HG03175 (cell line): ENCODE results near the gene ST3GAL6.

Experiments
- ATAC-seq: cut with Tn5 transposase; IDR thresholded peaks from one replicate; pipeline ENCODE4 v1.9.1; 2021; ENCODE audit warnings: mild to moderate bottlenecking, moderate library complexity; ENCODE audit not compliant: unreplicated experiment

ST3GAL6 gene

GRCh38 chr3:98772022-98772421 is 8.9 kb downstream of the ST3GAL6 start:
- no peak for ATAC-seq

DNA sequence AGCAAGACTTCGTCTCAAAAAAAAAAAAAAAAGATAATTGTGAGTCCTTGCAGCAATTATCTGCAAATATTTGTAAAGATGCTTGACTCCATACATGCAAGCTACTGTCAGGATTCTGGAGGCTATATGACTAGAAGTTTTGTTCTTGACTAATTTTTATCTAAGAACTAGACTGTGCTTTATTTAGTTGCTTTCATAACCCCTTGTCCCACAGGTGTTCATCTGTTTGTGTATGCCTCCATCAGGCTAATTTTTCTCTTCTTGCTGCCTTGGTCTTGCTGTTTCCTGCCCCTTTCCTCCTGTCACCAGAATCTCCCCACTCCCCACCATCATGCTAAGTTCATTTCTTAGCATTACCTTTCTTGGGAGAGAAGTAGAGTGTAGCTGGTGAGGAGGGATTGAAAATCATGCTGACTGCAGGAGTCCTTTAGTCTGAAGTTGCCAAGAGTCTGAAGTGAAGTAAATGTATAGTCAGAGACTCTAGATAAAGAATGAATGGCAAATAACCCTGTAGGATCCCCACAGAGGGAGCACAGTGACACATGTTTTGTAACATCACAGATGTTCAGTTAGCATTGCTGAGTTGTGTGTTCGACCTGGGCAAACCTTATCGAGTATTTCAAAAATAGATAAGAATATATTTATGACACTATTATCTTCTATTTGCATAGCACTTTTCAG is 12.5 kb downstream of the ST3GAL6 start:
- no peak for ATAC-seq

- no peak for ATAC-seq
Observed at GRCh38 chr3:98776140-98776493, 13.0 kb downstream of the ST3GAL6 start.

- ATAC-seq: no peak
Observed at GRCh38 chr3:98777286-98777685, 14.1 kb downstream of the ST3GAL6 start.

DNA sequence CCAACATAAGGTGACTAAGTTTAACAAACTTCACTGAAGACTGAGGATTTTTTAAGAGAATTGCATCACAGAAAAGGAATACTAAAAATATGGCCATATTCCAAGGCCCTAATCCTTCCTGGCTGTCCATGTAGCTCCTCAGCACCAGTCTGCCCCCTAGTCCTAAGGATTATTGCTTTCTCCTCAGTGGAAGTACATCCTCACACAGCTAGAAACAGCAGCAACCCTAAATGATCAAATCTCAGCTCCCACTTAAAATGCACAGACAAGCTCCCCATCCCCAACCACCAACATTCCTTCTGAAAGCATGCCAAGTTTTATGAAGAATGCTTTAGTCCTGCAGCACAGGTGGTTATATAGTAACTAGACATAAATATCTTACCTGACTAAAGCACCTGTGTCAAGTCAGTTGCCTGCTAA is 14.7 kb downstream of the ST3GAL6 start:
- ATAC-seq: no peak

- ATAC-seq: no peak
Observed at GRCh38 chr3:98778383-98778782, 15.2 kb downstream of the ST3GAL6 start.

GRCh38 chr3:98778852-98779413 is 15.8 kb downstream of the ST3GAL6 start:
- no peak for ATAC-seq

DNA sequence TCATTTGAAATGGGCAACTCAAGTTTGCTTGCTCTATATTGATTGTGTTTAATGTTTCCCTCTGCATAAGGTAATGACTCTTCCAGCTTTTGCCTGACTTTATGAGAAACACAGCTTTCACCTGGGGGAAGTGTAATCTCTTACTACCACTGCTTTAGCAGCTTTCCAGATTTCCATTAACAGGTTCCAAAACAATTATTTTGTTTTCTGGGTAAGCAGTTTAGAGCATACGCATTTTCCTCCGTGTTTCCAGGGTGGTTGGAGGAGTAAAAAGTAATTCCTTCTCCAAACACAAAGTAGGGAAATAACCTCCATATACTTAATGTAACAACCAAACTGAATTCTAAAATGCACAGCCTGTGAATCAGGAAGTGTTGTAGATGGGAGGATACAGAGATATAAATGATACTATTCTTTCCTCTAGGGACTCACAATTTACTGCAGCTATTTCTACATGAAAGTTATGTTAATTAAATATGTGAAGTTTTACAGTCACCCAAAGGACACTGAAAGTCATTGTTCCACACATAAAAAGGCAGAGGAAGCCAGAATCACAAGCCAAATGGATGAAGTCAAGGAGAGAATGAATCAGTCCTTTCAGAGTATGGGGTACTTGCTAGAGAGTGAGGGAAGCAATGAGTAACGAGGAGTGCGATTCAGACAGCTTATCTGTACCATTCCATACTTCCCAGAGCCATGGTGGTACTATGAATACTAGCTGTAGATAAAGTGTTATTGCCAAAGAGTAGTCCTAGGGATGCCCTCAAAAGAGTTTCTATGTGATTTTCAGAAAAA is 16.6 kb downstream of the ST3GAL6 start:
- no peak for ATAC-seq

GRCh38 chr3:98780343-98780742 is 17.2 kb downstream of the ST3GAL6 start:
- ATAC-seq: no peak

DNA sequence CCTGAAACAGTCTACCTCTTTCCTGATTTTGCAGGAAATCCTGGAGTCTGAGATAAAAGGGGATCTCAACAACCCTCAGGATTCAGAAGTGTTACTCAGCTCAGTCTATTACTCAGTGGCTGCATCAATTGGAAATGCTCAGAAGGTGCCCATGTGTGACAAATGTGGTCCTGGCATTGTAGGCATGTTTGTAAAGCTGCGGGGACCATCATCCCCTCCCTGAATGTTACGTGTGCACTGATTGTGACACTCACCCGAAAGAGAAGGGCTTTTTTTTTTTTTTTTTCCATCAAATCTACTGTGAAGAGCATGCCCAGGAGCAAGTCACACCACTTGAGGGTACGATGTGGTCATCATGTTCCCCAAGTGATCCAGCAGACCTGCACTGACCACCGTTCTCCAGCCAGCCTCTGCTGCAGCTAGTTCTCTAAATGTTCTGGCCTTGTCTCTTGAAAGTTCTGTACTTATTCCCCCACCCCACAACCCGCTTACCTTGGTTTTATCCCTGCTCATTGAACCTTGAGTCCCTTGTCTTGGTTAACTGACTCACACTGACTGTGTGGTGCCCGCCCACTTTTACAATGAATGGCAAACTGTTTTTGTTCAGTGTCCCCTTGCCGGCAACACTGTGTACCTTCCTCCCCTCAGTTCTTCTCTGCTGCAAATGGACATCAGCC is 19.8 kb downstream of the ST3GAL6 start:
- no peak for ATAC-seq

- ATAC-seq: no peak
Observed at GRCh38 chr3:98784042-98784441, 20.9 kb downstream of the ST3GAL6 start.

GRCh38 chr3:98784666-98785600 is 21.8 kb downstream of the ST3GAL6 start:
- no peak for ATAC-seq

- no peak for ATAC-seq
Observed at GRCh38 chr3:98786364-98787006, 23.3 kb downstream of the ST3GAL6 start.

GRCh38 chr3:98787181-98787580 is 24.0 kb downstream of the ST3GAL6 start:
- no peak for ATAC-seq

DNA sequence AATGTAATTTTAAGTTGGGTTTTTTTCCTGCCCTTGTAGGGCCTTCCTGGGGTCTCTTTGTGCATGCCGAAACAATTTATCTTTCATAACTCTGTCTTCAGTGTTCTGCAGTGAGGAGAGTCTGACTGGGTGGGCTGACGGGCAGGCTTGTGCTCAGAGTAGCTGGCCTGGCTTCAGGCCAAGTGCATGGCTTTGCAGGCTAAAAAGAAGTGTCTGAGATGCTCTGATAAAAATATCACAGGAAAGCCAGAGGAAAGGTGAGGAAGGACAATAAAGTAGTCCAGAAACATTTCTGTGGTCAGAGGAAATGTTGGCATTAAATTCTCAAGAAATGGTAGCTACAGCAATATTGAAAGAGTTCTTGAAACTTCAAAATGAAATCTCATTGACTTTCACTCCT is 25.5 kb downstream of the ST3GAL6 start:
- ATAC-seq: no peak

GRCh38 chr3:98791341-98792325 is 28.5 kb downstream of the ST3GAL6 start:
- no peak for ATAC-seq

DNA sequence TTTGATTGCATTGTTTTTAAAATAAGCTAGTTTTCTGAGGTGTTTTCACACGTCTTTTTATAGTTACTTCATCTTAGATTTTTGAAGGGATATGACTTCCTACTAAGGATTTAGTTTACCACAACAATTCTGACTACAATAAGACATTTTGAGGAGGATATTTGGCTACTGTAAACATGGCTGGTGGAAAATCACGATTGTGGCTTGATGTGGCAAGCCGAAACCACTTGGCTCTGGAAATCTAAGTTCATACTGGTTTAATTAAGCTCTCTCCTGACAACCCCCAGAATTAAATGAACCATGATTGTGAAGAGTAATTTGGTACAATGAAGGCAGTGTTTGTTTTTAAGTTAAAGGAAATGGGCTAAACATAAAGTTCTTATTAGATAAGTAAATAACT is 30.8 kb downstream of the ST3GAL6 start:
- no peak for ATAC-seq

DNA sequence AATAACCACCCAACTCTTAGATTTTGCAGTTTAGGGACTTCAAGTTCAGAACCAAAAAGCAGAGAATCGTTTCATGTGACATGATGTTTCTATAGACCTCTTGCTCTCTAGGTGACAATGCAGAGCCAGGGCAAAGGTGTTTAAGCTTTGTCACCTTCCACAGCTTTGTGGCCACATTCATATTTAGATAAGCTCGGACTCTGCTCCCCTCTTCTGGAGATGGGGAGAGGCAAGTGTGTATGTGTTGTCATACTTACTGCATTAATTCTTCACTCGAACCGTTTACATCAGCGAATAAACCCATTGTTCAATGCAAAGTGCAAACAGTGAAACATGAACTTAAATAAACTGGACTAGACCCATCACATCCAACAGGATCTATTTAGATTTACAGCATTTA is 33.2 kb downstream of the ST3GAL6 start:
- ATAC-seq: no peak

DNA sequence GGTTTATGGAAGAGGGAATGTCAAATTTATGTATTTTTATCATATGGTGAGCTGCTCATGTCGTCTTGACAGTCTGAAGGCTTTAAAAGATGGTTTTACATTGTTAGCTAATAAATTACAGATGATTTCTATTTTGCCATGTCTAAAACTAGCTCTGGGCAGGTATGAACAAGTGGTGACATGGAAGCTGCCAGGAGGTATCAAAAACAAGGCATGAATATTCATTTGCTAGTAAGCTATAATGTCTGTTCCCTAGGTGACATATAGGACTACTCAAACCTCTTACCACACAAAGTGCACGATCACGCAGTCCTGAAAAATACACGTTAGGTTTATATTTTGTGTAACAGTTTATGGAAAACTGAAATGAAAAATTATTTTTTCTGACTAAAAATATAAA is 34.8 kb downstream of the ST3GAL6 start:
- ATAC-seq: no peak
